SK-N-SH (cell line): ENCODE results near the gene PBRM1. TPM values are rescaled to one million over a fixed set of nuclear protein-coding genes. Genes with fewer than 3 reads are reported as not detected.

Source experiments
- CTCF ChIA-PET: fragments of 300-600, 350-600 bp; formaldehyde crosslinking; extraction: SDS; loops from one replicate; lab custom pipeline; 2021; lab: Yijun Ruan, JAX
- POLR2A ChIA-PET: fragments of 350-600 bp; sonication (Branson Sonifier 250); formaldehyde crosslinking; extraction: SDS; loops from one replicate; lab custom pipeline; 2020; ENCODE audit warnings: antibody characterized with exemption, inconsistent platforms; lab: Yijun Ruan, JAX
- DNase-seq: peaks from one replicate; pipeline ENCODE4 v3.0.0; 2012
- H2AFZ ChIP-seq: fragments of 200-600 bp; sonication (generic); 2 replicates; pipeline ENCODE4 v1.8.1; 2016; ENCODE audit warnings: antibody characterized with exemption, mild to moderate bottlenecking, low read depth
- H3F3A ChIP-seq: fragments of 200-600 bp; sonication (generic); replicated peaks from 2 replicates; pipeline ENCODE3; 2016; ENCODE audit warnings: antibody characterized with exemption, mild to moderate bottlenecking; ENCODE audit not compliant: insufficient read depth
- H3K27ac ChIP-seq, 2 experiments: fragments of 200-500 bp in 1 of 2; fragments of 200-600 bp in 1 of 2; sonication (Bioruptor generic) in 1 of 2; sonication (generic), shearing (Covaris generic) in 1 of 2; 2 replicates each; pipeline versions ENCODE4 v1.5.1 to v1.6.1; 2014 to 2016; ENCODE audit warnings: low read depth in 2 of 2, inconsistent platforms in 1 of 2, low read length in 1 of 2, mild to moderate bottlenecking in 1 of 2, mixed read lengths in 1 of 2
- H3K27me3 ChIP-seq: fragments of 200-600 bp; sonication (generic), shearing (Covaris generic); 2 replicates; pipeline ENCODE4 v1.6.1; 2016; ENCODE audit warnings: mixed run types; ENCODE audit not compliant: insufficient read depth
- H3K36me3 ChIP-seq, 2 experiments: fragments of 200-500 bp in 1 of 2; fragments of 200-600 bp in 1 of 2; sonication (Bioruptor generic) in 1 of 2; sonication (generic) in 1 of 2; replicated peaks in 1 of 2; 2 replicates each; pipeline versions ENCODE3 to v1.5.1; 2014 to 2016; ENCODE audit warnings: low read length in 1 of 2, mild to moderate bottlenecking in 1 of 2; ENCODE audit not compliant: insufficient read depth in 2 of 2, control insufficient read depth in 1 of 2
- H3K4me1 ChIP-seq, 2 experiments: fragments of 200-500 bp in 1 of 2; fragments of 200-600 bp in 1 of 2; sonication (Bioruptor generic) in 1 of 2; sonication (generic), shearing (Covaris generic) in 1 of 2; 2 replicates each; pipeline versions ENCODE4 v1.5.1 to v1.6.1; 2014 to 2016; ENCODE audit warnings: low read depth in 1 of 2, low read length in 1 of 2, mixed run types in 1 of 2; ENCODE audit not compliant: insufficient read depth in 2 of 2, control insufficient read depth in 1 of 2
- H3K4me2 ChIP-seq: fragments of 200-600 bp; sonication (generic), shearing (Covaris generic); 2 replicates; pipeline ENCODE4 v1.6.1; 2017; ENCODE audit warnings: mixed run types
- H3K4me3 ChIP-seq, 2 experiments: fragments of 200-500 bp in 1 of 2; fragments of 200-600 bp in 1 of 2; sonication (Bioruptor generic) in 1 of 2; sonication (generic), shearing (Covaris generic) in 1 of 2; 2 replicates each; pipeline versions ENCODE4 v1.5.1 to v1.8.1; 2014 to 2016; ENCODE audit warnings: low read depth in 2 of 2, inconsistent platforms in 1 of 2, low read length in 1 of 2, mild to moderate bottlenecking in 1 of 2, mixed read lengths in 1 of 2, moderate library complexity in 1 of 2
- H3K79me2 ChIP-seq: fragments of 200-600 bp; sonication (generic); 2 replicates; pipeline ENCODE4 v1.8.1; 2017; ENCODE audit warnings: mild to moderate bottlenecking; ENCODE audit not compliant: insufficient read depth
- H3K9ac ChIP-seq: fragments of 200-600 bp; sonication (generic); 2 replicates; pipeline ENCODE4 v1.6.1; 2017; ENCODE audit warnings: mixed run types
- H3K9me2 ChIP-seq: fragments of 200-600 bp; sonication (generic); 2 replicates; pipeline ENCODE4 v1.6.1; 2017; ENCODE audit warnings: mixed run types
- H3K9me3 ChIP-seq: fragments of 200-600 bp; sonication (generic); 2 replicates; pipeline ENCODE4 v1.6.1; 2017; ENCODE audit warnings: mixed run types, mild to moderate bottlenecking, moderate library complexity
- H4K20me1 ChIP-seq: fragments of 200-600 bp; sonication (generic); 2 replicates; pipeline ENCODE4 v1.6.1; 2017; ENCODE audit warnings: mild to moderate bottlenecking, mixed run types; ENCODE audit not compliant: insufficient read depth
- CTCF ChIP-seq: fragments of 200-600 bp; sonication (generic); IDR thresholded peaks from 2 replicates; pipeline ENCODE4 v1.6.1; 2017; ENCODE audit warnings: antibody characterized with exemption, mild to moderate bottlenecking, moderate library complexity
- ELF1 ChIP-seq: IDR thresholded peaks from 2 replicates; pipeline ENCODE4 v1.4.0; 2012
- FOSL2 ChIP-seq: IDR thresholded peaks from 2 replicates; pipeline ENCODE4 v1.4.0; 2012; ENCODE audit warnings: low read depth, mild to moderate bottlenecking, moderate library complexity, borderline replicate concordance
- FOXM1 ChIP-seq: IDR thresholded peaks from 2 replicates; pipeline ENCODE4 v1.4.0; 2012; ENCODE audit warnings: low read depth, mild to moderate bottlenecking
- IRF3 ChIP-seq: fragments of 150-350 bp; IDR thresholded peaks from 2 replicates; pipeline ENCODE4 v1.6.1; 2016; ENCODE audit warnings: mild to moderate bottlenecking, low read depth, low read length
- MEF2A ChIP-seq: IDR thresholded peaks from 2 replicates; pipeline ENCODE4 v1.4.0; 2012; ENCODE audit warnings: low read depth, borderline replicate concordance
- MXI1 ChIP-seq: IDR thresholded peaks from 2 replicates; pipeline ENCODE4 v1.6.1; 2012; ENCODE audit warnings: mild to moderate bottlenecking, low read depth, low read length, improper control_type of control experiment
- NFIC ChIP-seq: IDR thresholded peaks from 2 replicates; pipeline ENCODE4 v1.4.0; 2012; ENCODE audit warnings: borderline replicate concordance
- NRF1 ChIP-seq: IDR thresholded peaks from 2 replicates; pipeline ENCODE4 v1.6.1; 2012; ENCODE audit warnings: low read depth, mild to moderate bottlenecking, low read length
- RFX5 ChIP-seq: IDR thresholded peaks from 2 replicates; pipeline ENCODE4 v1.6.1; 2012; ENCODE audit warnings: mild to moderate bottlenecking, improper control_type of control experiment, low read length
- RXRA ChIP-seq: IDR thresholded peaks from 2 replicates; pipeline ENCODE4 v1.4.0; 2012; ENCODE audit warnings: low read depth, mild to moderate bottlenecking, borderline replicate concordance
- SMC3 ChIP-seq: IDR thresholded peaks from 2 replicates; pipeline ENCODE4 v1.6.1; 2012; ENCODE audit warnings: low read depth, low read length, improper control_type of control experiment
- TAF1 ChIP-seq: IDR thresholded peaks from 2 replicates; pipeline ENCODE4 v1.6.1; 2012; ENCODE audit warnings: low read depth, mild to moderate bottlenecking, low read length, moderate library complexity, borderline replicate concordance
- TCF12 ChIP-seq: IDR thresholded peaks from 2 replicates; pipeline ENCODE4 v1.4.0; 2012
- ZBTB33 ChIP-seq: IDR thresholded peaks from 2 replicates; pipeline ENCODE4 v1.4.0; 2012; ENCODE audit warnings: low read depth, borderline replicate concordance
- WGBS: methylation state at CpG from one replicate; pipeline ENCODE4 v1.1.6; 2017; ENCODE audit warnings: low lambda C conversion rate; 5-methylcytosine and 5-hydroxymethylcytosine counted together
- polyA plus RNA-seq, 3 experiments: library from polyadenylated mRNA; depleted of rRNA; stranded (reverse); fragments of >200 nt; gene quantifications; 2 replicates each; pipeline ENCODE4 v1.2.3, GENCODE V29; 2012

The PBRM1 gene
- polyA plus RNA-seq, 1 of the 3 experiments (the other 2 are of a cell fraction): 14.3 TPM

GRCh38 chr3:52501046-52501445 lies 184.7 kb downstream of the PBRM1 start:
- TF ChIP-seq FOXM1 (no peak), NFIC (no peak), CTCF (no peak), IRF3 (no peak), SMC3 (no peak), RXRA (no peak), RFX5 (no peak), ELF1 (no peak), ZBTB33 (no peak), NRF1 (no peak)
- ChIA-PET CTCF (interaction anchor here (2.3 kb wide), 1 partner anchor 29 kb away, joined by 9 read pairs; no protein-coding TSS in a partner anchor), POLR2A (no interaction called here)
- Histone ChIP-seq H3K27me3 (no peaks in the 10 kb centered on the region), H3K9ac (no peak overlapping the region), H3K36me3 (no peaks in the 10 kb centered on the region), H3K79me2 (no peaks in the 10 kb centered on the region), H3K27ac (no peak overlapping the region), H3K4me2 (no peak overlapping the region), H3K9me3 (no peaks in the 10 kb centered on the region), H2AFZ (no peak overlapping the region), H4K20me1 (no peaks in the 10 kb centered on the region), H3K4me1 (peaks cover 0 to 11% of the 10 kb centered on the region in 2 experiments; a peak in 1 of 4 replicates), H3K9me2 (no peaks in the 10 kb centered on the region), H3F3A (no peaks in the 10 kb centered on the region), H3K4me3 (no peak overlapping the region)
- WGBS: 91% methylated on average over 7 of the region's 11 CpGs
- DNase-seq: no peak

GRCh38 chr3:52498137-52499054 lies 187.3 kb downstream of the PBRM1 start:
- Histone ChIP-seq H3K9me3 (no peaks in the 10 kb centered on the region), H3K27ac (no peak overlapping the region), H2AFZ (no peak overlapping the region), H3K4me1 (peaks cover 0 to 14% of the 10 kb centered on the region in 2 experiments; a peak in 1 of 4 replicates), H4K20me1 (no peaks in the 10 kb centered on the region), H3K9ac (no peak overlapping the region), H3K79me2 (no peaks in the 10 kb centered on the region), H3K4me3 (no peak overlapping the region), H3K4me2 (no peak overlapping the region), H3K36me3 (no peaks in the 10 kb centered on the region), H3F3A (no peaks in the 10 kb centered on the region), H3K9me2 (no peaks in the 10 kb centered on the region), H3K27me3 (no peaks in the 10 kb centered on the region)
- CTCF ChIA-PET: interaction anchor here (0.5 to 2.3 kb wide), 4 partner anchors 12 to 103 kb away, joined by 3 to 7 read pairs (median 4); no protein-coding TSS in a partner anchor
- POLR2A ChIA-PET: interaction anchor here (1.3 kb wide), 1 partner anchor 9 kb away, joined by 5 read pairs; no protein-coding TSS in a partner anchor
- TF ChIP-seq TAF1 (no peak), MXI1 (no peak), FOSL2 (no peak), MEF2A (no peak), TCF12 (no peak)
- no peak for DNase-seq
- 81% methylated on average over 13 of the region's 24 CpGs for WGBS
